Rectal smooth muscle tissue (tissue), 1 donor: ENCODE measurements around the gene AASS.
A peak's percentile ranks its signal among the peaks of the same experiment; 100 is the strongest.
"Not testable (repeated sequence)": the region's sequence is repeated elsewhere in the genome, so short reads cannot be mapped to it uniquely, and the experiment has no call there.

Experiments
- H3K27ac ChIP-seq: one replicate; pipeline ENCODE4 v1.7.0; 2013; ENCODE audit warnings: low read depth, low read length, inconsistent platforms
- H3K27me3 ChIP-seq: one replicate; pipeline ENCODE4 v1.7.0; 2013; ENCODE audit warnings: low read length; ENCODE audit not compliant: control insufficient read depth, insufficient read depth
- H3K36me3 ChIP-seq: one replicate; pipeline ENCODE4 v1.7.0; 2013; ENCODE audit warnings: low read length; ENCODE audit not compliant: control insufficient read depth, insufficient read depth
- H3K4me1 ChIP-seq: one replicate; pipeline ENCODE4 v1.7.0; 2013; ENCODE audit warnings: low read length; ENCODE audit not compliant: control insufficient read depth, insufficient read depth
- H3K4me3 ChIP-seq: one replicate; pipeline ENCODE4 v1.7.0; 2013; ENCODE audit warnings: low read length
- H3K9ac ChIP-seq: one replicate; pipeline ENCODE4 v1.7.0; 2013; ENCODE audit warnings: low read length

Gene AASS

GRCh38 chr7:122143751-122144711, at the start of gene AASS:
TSS of gene AASS (minus strand) at chr7:122144249. CDS start at chr7:122133726, 10,523 bp downstream.
- Histone ChIP-seq H3K4me1 (no peaks in the 10 kb centered on the region), H3K36me3 (no peaks in the 10 kb centered on the region), H3K4me3 (peak within 1 kb of the TSS; percentile 93), H3K9ac (peak within 1 kb of the TSS; percentile 63), H3K27me3 (no peaks in the 10 kb centered on the region), H3K27ac (peak within 1 kb of the TSS; percentile 78)

GRCh38 chr7:122188785-122189184, 44.7 kb upstream of the AASS start:
- H3K27ac ChIP-seq, result no peak overlapping the region
- no peaks in the 10 kb centered on the region for H3K36me3 ChIP-seq
- no peaks in the 10 kb centered on the region for H3K27me3 ChIP-seq
- H3K4me3 ChIP-seq, result no peak overlapping the region
- H3K9ac ChIP-seq, result no peak overlapping the region
- no peaks in the 10 kb centered on the region for H3K4me1 ChIP-seq

- Histone ChIP-seq H3K4me1 (no peaks in the 10 kb centered on the region), H3K36me3 (no peaks in the 10 kb centered on the region), H3K27ac (no peak overlapping the region), H3K4me3 (no peak overlapping the region), H3K27me3 (no peaks in the 10 kb centered on the region), H3K9ac (no peak overlapping the region)
Measured at GRCh38 chr7:122183106-122183505, 39.1 kb upstream of the AASS start.

GRCh38 chr7:122182081-122182480, 38.0 kb upstream of the AASS start:
- Histone ChIP-seq H3K27me3 (no peaks in the 10 kb centered on the region), H3K4me3 (no peak overlapping the region), H3K4me1 (no peaks in the 10 kb centered on the region), H3K9ac (no peak overlapping the region), H3K27ac (no peak overlapping the region), H3K36me3 (no peaks in the 10 kb centered on the region)

GRCh38 chr7:122172144-122172543, 28.1 kb upstream of the AASS start:
- H3K4me1 ChIP-seq, H3K27me3 ChIP-seq, H3K36me3 ChIP-seq, H3K9ac ChIP-seq, H3K27ac ChIP-seq, H3K4me3 ChIP-seq: not testable (repeated sequence)

- H3K27ac ChIP-seq, result no peak overlapping the region
- H3K9ac ChIP-seq, result no peak overlapping the region
- H3K27me3 ChIP-seq, result no peaks in the 10 kb centered on the region
- no peak overlapping the region for H3K4me3 ChIP-seq
- no peaks in the 10 kb centered on the region for H3K4me1 ChIP-seq
- H3K36me3 ChIP-seq, result no peaks in the 10 kb centered on the region
Measured at GRCh38 chr7:122166740-122167139, 22.7 kb upstream of the AASS start.

- H3K9ac ChIP-seq, result no peak overlapping the region
- no peaks in the 10 kb centered on the region for H3K4me1 ChIP-seq
- no peaks in the 10 kb centered on the region for H3K27me3 ChIP-seq
- no peak overlapping the region for H3K4me3 ChIP-seq
- H3K27ac ChIP-seq, result no peak overlapping the region
- H3K36me3 ChIP-seq, result no peaks in the 10 kb centered on the region
Measured at GRCh38 chr7:122166275-122166674, 22.2 kb upstream of the AASS start.

- no peak overlapping the region for H3K27ac ChIP-seq
- H3K27me3 ChIP-seq, result no peaks in the 10 kb centered on the region
- H3K36me3 ChIP-seq, result no peaks in the 10 kb centered on the region
- no peaks in the 10 kb centered on the region for H3K4me1 ChIP-seq
- H3K9ac ChIP-seq, result no peak overlapping the region
- no peak overlapping the region for H3K4me3 ChIP-seq
Measured at GRCh38 chr7:122161628-122162027, 17.6 kb upstream of the AASS start.

GRCh38 chr7:122155566-122155965, 11.5 kb upstream of the AASS start:
- H3K4me1 ChIP-seq, result no peaks in the 10 kb centered on the region
- no peaks in the 10 kb centered on the region for H3K27me3 ChIP-seq
- H3K36me3 ChIP-seq, result no peaks in the 10 kb centered on the region
- no peak overlapping the region for H3K4me3 ChIP-seq
- no peak overlapping the region for H3K27ac ChIP-seq
- H3K9ac ChIP-seq, result no peak overlapping the region

- Histone ChIP-seq H3K9ac (no peak overlapping the region), H3K4me3 (no peak overlapping the region), H3K36me3 (no peaks in the 10 kb centered on the region), H3K27ac (no peak overlapping the region), H3K4me1 (no peaks in the 10 kb centered on the region), H3K27me3 (no peaks in the 10 kb centered on the region)
Measured at GRCh38 chr7:122148878-122149277, 4.8 kb upstream of the AASS start.

GRCh38 chr7:122148081-122148480, 4.0 kb upstream of the AASS start:
- Histone ChIP-seq H3K27ac (no peak overlapping the region), H3K4me1 (no peaks in the 10 kb centered on the region), H3K27me3 (no peaks in the 10 kb centered on the region), H3K9ac (no peak overlapping the region), H3K4me3 (no peak overlapping the region), H3K36me3 (no peaks in the 10 kb centered on the region)

- no peak overlapping the region for H3K4me3 ChIP-seq
- no peak overlapping the region for H3K9ac ChIP-seq
- no peaks in the 10 kb centered on the region for H3K27me3 ChIP-seq
- no peaks in the 10 kb centered on the region for H3K4me1 ChIP-seq
- H3K36me3 ChIP-seq, result no peaks in the 10 kb centered on the region
- no peak overlapping the region for H3K27ac ChIP-seq
Measured at GRCh38 chr7:122145937-122146645, 2.0 kb upstream of the AASS start.
